Measurements from ENCODE around the gene SLC12A6.
"Not testable (repeated sequence)": the region's sequence is repeated elsewhere in the genome, so short reads cannot be mapped to it uniquely, and the experiment has no call there.

The SLC12A6 gene

DNA sequence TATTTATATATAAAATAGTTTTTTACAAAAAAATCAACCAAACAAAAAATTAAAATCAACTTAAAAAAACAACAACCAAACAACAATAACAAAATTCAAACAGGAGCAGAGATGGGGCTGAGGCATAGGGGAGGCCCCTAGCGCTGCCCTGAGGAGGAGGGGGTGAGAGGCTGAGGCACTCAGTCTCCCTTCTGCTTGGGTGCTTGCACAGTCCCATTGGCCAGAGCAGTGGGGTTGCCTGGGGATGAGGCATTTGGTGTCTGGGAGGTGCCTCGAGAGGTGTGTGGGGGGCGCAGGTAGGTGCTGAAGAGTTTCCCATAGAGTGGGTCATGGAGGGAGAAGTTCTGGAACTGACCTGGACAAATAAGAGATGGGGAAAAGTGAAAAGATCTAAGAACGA lies 21.4 kb upstream of the SLC12A6 start:
- FAIRE-seq (no peak), DNase-seq (ENCODE audit: extremely low spot score, insufficient read length, low read depth) (no peak)

DNA sequence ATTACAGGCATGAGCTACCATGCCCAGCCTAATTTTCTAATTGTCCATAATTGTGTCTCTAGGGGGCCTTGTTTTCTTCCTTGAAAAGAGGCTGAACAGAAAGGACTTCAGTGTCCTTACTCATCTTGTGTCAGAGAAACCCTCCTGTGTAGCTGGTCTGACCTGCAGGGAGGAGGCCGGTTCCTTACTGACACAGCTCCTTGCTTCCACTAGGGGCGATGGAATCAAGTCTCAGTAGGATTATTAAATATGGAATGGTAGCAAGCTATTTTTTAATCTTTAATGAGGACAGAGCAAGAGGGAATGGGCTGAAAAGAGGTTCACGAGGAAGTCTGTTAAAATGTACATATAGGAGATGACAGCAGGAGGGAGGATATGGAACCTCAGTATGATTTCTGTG lies 20.8 kb upstream of the SLC12A6 start:
- DNase-seq (ENCODE audit: extremely low spot score, insufficient read length, low read depth), result no peak
- no peak for FAIRE-seq

DNA sequence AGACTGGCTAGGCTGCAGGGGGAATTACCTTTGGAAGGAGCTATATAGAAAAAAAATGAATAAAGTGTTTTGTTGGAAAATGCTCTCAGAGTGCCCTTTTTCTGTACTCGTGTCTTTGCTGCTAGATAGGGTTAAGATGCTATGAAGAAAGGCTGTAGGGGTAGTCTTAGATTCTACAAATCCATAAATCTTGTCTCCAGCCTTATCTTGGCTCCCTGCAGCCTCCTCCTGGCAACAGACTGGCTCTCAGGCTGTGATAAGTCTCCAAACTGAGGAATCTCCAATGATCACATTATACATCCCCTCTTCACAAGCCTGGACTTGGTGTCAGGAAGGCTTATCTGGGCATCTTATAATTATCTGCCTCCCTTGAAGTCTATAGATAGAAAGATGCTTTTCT lies 20.1 kb upstream of the SLC12A6 start:
- no peak for FAIRE-seq
- DNase-seq (ENCODE audit: extremely low spot score, insufficient read length, low read depth), result no peak

DNA sequence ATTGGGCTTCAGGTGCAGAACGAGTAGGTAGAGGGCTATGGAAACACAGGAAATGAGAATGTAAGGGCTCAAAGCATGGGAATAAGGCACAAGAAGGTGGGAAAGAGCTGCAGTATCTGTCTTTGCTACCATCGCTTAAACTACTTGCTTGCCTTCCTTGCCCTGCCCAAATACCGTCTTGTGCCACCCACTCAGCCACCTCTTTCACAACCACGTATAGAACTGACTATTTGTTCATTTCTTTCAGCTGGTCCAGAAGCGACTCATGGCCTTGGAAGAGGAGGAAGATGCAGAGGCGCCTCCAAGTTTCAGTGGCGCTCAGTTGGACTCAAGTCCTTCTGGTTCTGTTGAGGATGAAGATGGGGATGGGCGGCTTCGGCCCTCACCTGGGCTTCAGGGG lies 17.7 kb upstream of the SLC12A6 start:
- FAIRE-seq, result no peak
- no peak for DNase-seq (ENCODE audit: extremely low spot score, insufficient read length, low read depth)

DNA sequence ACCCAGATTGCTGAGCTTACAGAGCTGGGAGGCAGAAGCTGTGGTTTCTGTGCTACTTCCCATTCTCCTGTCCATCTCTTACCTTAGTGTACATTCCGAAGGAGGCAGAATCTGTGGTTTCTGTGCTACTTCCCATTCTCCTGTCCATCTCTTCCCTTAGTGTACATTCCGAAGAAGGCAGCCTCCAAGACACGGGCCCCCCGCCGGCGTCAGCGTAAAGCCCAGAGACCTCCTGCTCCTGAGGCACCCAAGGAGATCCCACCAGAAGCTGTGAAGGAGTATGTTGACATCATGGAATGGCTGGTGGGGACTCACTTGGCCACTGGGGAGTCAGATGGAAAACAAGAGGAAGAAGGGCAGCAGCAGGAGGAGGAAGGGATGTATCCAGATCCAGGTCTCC lies 16.7 kb upstream of the SLC12A6 start:
- FAIRE-seq, result no peak
- DNase-seq (ENCODE audit: extremely low spot score, insufficient read length, low read depth), result no peak

DNA sequence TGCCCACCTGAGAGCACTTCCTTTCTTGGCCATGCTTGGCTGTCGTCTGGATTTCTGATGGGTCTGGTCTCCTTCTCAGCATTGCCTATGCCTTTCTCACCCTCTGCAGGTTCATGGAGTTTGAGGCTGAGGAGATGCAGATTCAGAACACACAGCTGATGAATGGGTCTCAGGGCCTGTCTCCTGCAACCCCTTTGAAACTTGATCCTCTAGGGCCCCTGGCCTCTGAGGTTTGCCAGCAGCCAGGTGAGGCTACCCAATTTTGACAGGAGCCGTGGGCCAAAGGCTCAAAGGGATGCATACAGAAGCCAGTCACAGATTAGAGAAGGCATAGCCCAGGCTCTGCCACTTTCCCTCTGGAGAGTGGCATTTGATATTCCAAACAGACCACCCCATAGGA lies 16.0 kb upstream of the SLC12A6 start:
- DNase-seq (ENCODE audit: extremely low spot score, insufficient read length, low read depth) (no peak), FAIRE-seq (no peak)

DNA sequence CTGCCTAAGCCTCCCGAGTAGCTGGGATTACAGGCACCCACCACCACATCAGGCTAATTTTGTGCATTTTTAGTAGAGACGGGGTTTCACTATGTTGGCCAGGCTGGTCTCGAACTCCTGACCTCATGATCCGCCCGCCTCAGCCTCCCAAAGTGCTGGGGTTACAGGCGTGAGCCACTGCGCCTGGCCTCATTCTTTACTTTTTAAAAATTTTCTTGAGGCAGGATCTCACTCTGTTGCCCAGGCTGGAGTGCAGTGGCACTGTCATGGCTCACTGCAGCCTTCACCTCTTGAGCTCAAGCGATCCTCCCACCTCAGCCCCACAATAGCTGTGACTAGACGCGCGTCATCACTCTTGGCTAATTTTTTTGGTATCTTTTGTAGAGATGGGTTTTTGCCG lies 15.4 kb upstream of the SLC12A6 start:
- not testable (repeated sequence) for FAIRE-seq; DNase-seq (ENCODE audit: extremely low spot score, insufficient read length, low read depth)

DNA sequence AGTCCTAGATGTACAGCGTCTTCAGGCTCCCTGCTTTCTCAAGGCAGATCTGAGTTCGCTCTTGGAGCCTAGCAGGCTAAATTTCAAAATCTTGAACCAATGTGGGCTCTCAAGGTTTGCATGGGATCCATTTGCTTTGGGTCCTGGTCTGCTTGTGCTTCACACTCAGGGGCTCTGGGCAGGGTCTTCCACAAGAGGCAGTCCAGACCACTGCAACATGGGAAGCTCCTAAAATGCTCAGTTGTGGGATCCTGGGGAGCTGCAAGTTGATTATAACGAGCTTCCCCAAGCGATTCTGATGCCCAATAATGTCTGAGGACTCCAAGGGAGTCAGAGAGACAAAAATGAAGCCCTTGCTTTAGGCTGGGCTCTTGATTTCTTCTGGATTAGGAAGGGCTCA lies 12.2 kb upstream of the SLC12A6 start:
- no peak for FAIRE-seq

DNA sequence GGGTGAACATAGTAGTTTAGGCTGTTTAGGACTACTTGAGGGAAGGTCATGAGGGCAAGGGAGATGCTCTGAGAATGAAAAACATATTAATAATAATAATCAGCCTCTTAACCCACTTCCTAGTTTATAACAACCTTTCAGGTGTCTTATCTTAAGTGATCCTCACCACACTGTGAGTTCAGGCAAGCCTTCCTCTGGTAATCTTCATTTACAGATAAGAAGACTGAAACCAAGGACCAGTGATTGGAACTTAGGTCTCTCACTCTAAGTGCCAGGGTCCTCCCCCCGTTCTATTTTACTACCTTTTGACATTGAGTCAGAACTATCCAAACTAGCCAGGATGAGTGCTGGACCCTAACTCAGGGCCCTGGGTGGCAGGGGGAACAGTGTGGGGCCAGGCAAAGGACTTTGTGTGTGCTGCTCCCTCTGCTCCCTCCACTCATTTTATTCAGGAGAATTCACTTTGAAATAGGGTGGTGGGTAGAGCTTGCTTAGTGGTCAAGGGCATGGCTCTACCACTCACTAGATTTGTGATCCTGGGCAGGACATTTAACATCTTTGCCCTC lies 11.2 kb upstream of the SLC12A6 start:
- DNase-seq (ENCODE audit: extremely low spot score, insufficient read length, low read depth), result no peak
- FAIRE-seq, result no peak

More for the DNA sequence above, 12.2 kb upstream of the SLC12A6 start:
- no peak for DNase-seq (ENCODE audit: extremely low spot score, insufficient read length, low read depth)

DNA sequence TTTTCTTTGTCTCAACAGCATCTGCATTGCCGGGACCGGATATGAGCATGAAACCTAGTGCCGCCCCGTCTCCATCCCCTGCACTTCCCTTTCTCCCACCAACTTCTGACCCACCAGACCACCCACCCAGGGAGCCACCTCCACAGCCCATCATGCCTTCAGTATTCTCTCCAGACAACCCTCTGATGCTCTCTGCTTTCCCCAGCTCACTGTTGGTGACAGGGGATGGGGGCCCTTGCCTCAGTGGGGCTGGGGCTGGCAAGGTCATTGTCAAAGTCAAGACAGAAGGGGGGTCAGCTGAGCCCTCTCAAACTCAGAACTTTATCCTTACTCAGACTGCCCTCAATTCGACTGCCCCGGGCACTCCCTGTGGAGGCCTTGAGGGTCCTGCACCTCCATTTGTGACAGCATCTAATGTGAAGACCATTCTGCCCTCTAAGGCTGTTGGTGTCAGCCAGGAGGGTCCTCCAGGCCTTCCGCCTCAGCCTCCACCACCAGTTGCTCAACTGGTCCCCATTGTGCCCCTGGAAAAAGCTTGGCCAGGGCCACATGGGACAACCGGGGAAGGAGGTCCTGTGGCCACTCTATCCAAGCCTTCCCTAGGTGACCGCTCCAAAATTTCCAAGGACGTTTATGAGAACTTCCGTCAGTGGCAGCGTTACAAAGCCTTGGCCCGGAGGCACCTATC lies 10.5 kb upstream of the SLC12A6 start:
- no peak for FAIRE-seq
- DNase-seq (ENCODE audit: extremely low spot score, insufficient read length, low read depth), result no peak

DNA sequence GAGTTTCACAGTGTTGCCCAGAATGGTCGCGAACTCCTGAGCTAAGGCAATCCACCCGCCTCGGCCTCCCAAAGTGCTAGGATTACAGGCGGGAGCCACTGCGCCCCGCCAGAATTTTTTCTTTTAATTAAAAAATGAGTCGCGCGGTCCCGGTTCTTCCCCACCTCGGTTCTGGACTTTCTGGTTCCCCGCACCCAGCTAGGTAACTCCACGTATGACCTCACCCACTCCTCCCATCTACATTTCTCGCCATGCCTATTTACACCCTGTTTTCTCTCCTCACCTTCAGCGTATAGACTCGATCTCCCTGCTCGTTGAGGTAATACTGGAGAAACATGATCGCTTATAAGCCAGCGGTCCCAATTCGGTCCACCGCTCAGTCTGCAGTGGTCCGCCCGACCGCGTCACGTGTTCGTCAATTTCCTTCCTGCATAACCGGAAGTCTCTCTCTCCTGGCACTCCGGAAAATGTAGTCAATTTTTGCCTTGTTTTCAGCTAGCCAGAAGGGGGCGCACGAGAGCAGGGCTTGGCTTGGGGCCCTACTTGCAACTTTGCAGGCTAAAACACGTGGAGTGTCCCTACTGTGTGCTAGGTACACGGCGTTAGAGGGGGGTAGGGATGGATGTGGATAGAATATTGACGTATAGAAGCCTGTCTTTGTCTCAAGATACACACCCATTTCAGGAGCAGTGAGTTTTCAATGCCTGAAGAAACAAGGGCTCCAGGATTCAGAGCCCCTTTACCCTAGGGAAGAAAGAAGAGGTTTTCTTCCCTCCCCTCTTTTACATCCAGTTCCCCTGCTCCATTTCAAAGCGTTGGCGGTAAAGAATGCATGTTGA lies 5.4 kb upstream of the SLC12A6 start, which contains the start of the genes NOP10 and NUTM1:
Gene NOP10 (minus strand): TSS at position 400 of the 839 bp plus-strand sequence. CDS start 63 bp downstream, at position 337.
Gene NUTM1 (plus strand): TSS at position 579 of the 839 bp plus-strand sequence. CDS start 382 bp downstream, outside the sequence.
- DNase-seq (ENCODE audit: extremely low spot score, insufficient read length, low read depth) (peak; percentile 77), FAIRE-seq (peak; percentile 96)

DNA sequence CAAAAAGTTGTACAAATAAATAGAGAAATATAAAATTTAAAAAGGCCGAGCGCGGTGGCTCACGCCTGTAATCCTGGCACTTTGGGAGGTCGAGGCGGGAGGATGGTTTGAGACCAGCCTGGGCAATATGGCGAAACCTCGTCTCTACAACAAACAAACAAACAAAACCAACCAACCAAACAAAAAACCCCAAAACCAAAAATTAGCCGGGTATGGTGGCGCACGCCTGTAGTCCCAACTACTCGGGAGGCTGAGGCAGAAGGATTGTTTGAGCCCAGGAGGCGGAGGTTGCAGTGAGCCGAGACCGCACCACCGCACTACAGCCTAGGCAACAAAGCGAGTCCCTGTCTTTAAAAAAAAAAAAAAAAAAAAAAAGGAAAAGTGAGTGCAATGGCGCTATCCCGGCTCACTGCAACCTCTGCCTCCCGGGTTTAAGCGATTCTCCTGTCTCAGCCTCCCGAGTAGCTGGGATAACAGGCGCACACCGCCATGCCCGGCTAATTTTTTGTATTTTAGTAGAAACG lies 4.7 kb upstream of the SLC12A6 start:
- DNase-seq (ENCODE audit: extremely low spot score, insufficient read length, low read depth); FAIRE-seq: not testable (repeated sequence)

DNA sequence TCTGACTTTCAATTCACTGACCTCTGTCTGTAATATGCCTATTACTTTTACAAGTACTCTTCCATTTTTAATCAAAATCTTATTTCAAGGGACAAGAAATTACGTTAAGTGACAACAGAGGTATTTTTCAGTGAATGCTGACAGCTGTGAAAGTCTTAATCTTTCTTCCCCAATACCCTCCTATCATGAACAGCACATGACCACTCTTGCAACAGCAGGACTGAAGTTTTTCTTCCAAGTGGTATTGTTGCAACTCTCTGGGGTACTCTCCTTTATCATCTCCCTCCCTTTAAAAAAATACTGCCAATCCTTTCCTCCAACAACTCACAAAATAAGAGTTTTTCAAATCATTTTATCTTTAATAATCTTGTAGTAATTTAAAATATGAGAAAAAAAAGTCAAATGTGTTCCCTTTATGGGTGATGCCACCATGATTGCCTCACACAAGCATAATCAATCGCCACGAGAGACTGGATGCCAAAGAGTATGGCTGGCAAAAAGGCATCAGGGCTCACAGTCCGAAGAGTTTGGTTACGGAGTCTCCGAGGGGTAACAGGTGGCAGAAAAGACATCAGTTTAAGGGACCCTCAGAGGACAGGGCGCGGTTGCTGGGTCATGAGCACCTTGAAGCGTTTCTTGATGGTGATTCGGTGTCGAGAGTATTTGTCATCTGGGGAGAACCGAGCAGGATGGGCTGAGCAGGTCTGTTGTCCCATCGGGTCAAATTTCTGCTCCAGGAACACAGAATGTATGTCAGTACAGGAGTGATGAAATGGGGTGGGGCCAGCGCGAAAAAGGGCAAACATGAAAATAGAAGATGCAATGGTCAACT lies 4.0 kb upstream of the SLC12A6 start:
- DNase-seq (ENCODE audit: extremely low spot score, insufficient read length, low read depth) (no peak), FAIRE-seq (no peak)

DNA sequence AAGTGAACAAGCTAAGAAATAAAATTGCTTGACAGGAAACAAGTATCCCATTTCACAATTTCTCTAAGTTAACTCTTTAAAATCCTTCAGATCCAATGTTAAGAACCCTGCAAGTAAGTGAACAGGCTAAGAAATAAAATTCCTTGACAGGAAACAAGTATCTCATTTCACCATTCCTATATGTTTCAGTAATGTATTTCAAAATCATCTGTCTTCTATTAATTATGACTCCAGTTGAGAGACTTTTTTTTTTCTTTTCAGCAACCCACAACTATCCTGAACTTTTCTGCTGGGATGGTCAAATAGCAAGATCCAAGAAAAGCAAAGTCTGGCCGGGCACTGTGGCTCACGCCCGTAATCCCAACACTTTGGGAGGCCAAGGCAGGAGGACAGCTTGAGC lies 2.4 kb upstream of the SLC12A6 start:
- DNase-seq (ENCODE audit: extremely low spot score, insufficient read length, low read depth), result no peak
- no peak for FAIRE-seq

DNA sequence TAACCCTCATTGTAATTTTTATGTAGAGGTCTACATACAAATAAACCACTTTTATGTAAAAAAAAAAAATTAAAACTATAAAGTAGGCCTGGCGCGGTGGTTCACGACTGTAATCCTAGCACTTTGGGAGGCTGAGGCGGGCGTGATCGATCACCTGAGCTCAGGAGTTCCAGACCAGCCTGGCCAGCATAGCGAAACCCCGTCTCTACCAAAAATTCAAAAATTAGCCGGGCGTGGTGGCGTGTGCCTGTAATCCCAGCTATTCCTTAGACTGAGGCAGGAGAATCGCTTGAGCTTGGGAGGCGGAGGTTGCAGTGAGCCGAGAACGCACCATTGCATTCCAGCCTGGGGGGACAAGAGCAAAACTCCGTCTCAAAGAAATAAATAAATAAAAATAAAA lies 766 bp upstream of the SLC12A6 start:
- FAIRE-seq (no peak), DNase-seq (ENCODE audit: extremely low spot score, insufficient read length, low read depth) (no peak)

DNA sequence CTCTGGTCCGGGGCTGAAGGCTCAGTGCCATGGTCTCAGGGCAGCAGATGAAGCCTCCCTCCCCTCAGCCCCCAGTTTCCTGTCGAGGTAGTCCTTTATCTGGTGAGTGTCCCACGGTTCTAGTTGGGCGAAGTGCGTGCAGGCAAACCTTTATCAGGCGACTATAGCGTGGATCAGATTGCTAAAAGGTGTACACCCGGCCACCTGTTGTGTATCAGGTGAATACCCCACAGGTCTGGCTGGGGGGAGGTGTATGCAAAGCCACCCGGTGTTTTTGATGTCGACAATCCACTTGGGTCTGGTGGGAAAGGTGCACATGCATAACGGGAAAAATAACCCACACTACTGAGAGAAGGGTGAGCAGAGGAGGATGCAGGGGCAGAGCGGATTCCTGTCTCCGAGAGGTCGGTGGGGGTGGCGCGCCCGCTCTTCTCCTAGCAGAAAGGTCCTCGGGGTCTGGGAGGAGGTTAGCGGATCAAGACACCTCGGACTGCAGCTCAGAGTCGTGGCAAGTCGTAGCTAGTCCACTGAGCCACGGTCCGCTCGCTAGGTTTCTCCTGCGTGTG lies 507 bp downstream of the SLC12A6 start:
- FAIRE-seq, result peak; percentile 36
- no peak for DNase-seq (ENCODE audit: extremely low spot score, insufficient read length, low read depth)

DNA sequence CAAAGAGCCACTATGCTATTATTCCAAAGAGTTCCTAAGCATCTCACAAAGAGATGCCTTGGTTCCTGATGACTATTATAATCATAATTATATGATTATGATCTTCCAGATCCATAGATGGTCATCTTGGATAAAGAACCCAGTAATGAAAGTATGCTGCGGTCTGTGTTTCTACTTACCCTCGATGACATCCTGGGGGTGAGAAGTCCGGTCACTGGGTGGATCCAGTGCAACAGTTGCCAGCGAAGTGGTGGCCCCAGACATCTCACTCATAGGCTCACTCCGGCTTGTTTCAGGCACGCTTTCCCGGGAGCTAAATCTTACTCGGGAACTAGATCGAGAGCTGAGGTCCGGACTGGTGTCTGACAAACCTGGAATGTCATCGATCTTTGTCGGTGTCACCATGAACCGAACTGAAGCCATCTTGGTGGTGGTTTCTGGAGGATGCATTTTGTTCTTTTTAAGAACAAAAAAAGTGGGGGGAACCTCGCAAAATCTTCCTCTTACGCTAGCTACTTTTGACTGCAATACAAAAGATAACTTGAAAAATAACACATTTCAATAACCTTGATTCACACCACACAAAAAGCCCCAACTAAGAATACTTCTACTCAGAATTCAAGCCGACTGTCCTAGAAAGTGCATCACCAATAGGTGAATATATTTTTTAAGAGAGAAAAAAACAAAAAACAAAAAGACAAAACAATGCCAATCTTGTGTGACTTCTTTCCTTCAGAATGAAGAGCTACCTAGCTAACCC lies 1.2 kb downstream of the SLC12A6 start:
- DNase-seq (ENCODE audit: extremely low spot score, insufficient read length, low read depth), result no peak
- peak; percentile 82 for FAIRE-seq

DNA sequence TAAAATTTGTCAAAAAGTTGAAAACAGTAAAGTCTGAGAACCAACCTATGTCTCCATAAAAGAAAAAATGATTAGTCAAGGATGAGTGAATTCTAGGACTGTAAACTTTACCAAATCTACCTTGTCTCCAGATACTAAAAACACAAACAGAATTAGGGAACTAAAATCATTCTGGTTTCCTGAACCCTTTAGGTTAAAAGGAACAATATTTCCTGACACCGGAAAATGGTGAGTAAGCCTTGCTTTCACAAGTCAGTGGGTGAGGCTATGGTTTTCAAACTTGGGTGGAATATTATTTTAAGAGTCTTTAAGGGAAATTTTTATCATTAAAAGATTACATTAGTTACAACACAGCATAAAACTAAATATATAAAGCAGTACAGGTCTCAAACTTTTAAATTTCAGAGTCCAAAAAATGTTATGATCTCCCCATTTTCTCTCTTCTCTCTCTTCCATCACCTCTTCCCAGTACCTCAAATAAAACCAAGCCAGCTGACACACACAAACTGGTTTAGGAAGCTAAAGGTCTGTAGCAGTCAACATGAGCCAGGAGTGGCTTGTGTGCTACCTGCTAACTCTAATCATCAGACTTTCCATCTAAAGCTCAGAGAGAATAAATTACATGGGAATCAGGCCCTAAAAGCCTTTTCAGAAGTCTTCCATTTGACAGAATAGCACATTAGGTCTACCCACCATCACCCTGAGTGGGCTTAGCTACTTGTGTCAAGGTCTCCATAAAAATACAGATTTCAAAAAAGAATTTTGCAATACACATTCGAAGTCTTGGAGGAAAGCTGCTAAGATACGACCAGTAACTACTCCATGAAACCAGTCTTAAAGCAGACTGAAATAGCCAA lies 2.2 kb downstream of the SLC12A6 start:
- FAIRE-seq, result peak; percentile 80
- DNase-seq (ENCODE audit: extremely low spot score, insufficient read length, low read depth), result no peak

All from GM18507 (cell line).